ENCODE data around the gene OR51M1. TPM values are rescaled to one million over a fixed set of nuclear protein-coding genes. Genes with fewer than 3 reads are reported as not detected.

The OR51M1 gene
- total and polyA plus RNA-seq, 2 experiments from 2014 or later = not detected

- H3K4me2 ChIP-seq = no peak overlapping the region
- TF ChIP-seq EZH2 (IDR thresholded peaks at IDR 0.05; ENCODE audit: borderline replicate concordance) (no peak), EZH2phosphoT487 (IDR thresholded peaks at IDR 0.05; ENCODE audit: low read depth, severe bottlenecking, unreplicated experiment) (no peak), CTCF (IDR thresholded peaks at IDR 0.05; ENCODE audit: poor library complexity) (no peak)
- no peaks in the 10 kb centered on the region for H3K79me2 ChIP-seq
- no peaks in the 10 kb centered on the region for H3K9me2 ChIP-seq (replicated peaks; ENCODE audit: insufficient read depth)
- no peak overlapping the region for H2AFZ ChIP-seq
- no peaks in the 10 kb centered on the region for H3K36me3 ChIP-seq (replicated peaks; ENCODE audit: insufficient read depth, low read depth)
- H4K20me1 ChIP-seq (ENCODE audit: insufficient read depth, poor library complexity, severe bottlenecking) = no peaks in the 10 kb centered on the region
- H3K27me3 ChIP-seq = no peaks in the 10 kb centered on the region
- H3K9me3 ChIP-seq (ENCODE audit: low read depth) = no peaks in the 10 kb centered on the region
- H3K4me3 ChIP-seq = no peak overlapping the region
- H3K27ac ChIP-seq = no peak overlapping the region
- DNase-seq (ENCODE audit: low spot score) = no peak
- no peaks in the 10 kb centered on the region for H3K4me1 ChIP-seq (ENCODE audit: insufficient read depth)
Measured at GRCh38 chr11:5398936-5399335, 15.3 kb downstream of the OR51M1 start.

GRCh38 chr11:5405173-5405572, 21.6 kb downstream of the OR51M1 start:
- no peak for TF ChIP-seq EZH2 (IDR thresholded peaks at IDR 0.05; ENCODE audit: borderline replicate concordance)
- TF ChIP-seq CTCF (IDR thresholded peaks at IDR 0.05; ENCODE audit: poor library complexity) = no peak
- no peak for TF ChIP-seq EZH2phosphoT487 (IDR thresholded peaks at IDR 0.05; ENCODE audit: low read depth, severe bottlenecking, unreplicated experiment)
- no peak overlapping the region for H3K4me3 ChIP-seq
- H3K9me3 ChIP-seq (ENCODE audit: low read depth) = no peaks in the 10 kb centered on the region
- no peaks in the 10 kb centered on the region for H3K4me1 ChIP-seq (ENCODE audit: insufficient read depth)
- H3K9me2 ChIP-seq (replicated peaks; ENCODE audit: insufficient read depth) = no peaks in the 10 kb centered on the region
- DNase-seq (ENCODE audit: low spot score) = no peak
- H3K36me3 ChIP-seq (replicated peaks; ENCODE audit: insufficient read depth, low read depth) = no peaks in the 10 kb centered on the region
- no peaks in the 10 kb centered on the region for H3K79me2 ChIP-seq
- H3K27me3 ChIP-seq = no peaks in the 10 kb centered on the region
- H3K4me2 ChIP-seq = no peak overlapping the region
- H2AFZ ChIP-seq = no peak overlapping the region
- no peak overlapping the region for H3K27ac ChIP-seq
- H4K20me1 ChIP-seq (ENCODE audit: insufficient read depth, poor library complexity, severe bottlenecking) = no peaks in the 10 kb centered on the region

- Histone ChIP-seq H3K27me3 (no peaks in the 10 kb centered on the region), H3K4me2 (no peak overlapping the region), H3K27ac (no peak overlapping the region), H3K4me1 (ENCODE audit: insufficient read depth) (no peaks in the 10 kb centered on the region), H3K36me3 (replicated peaks; ENCODE audit: insufficient read depth, low read depth) (no peaks in the 10 kb centered on the region), H4K20me1 (ENCODE audit: insufficient read depth, poor library complexity, severe bottlenecking) (no peaks in the 10 kb centered on the region), H3K9me2 (replicated peaks; ENCODE audit: insufficient read depth) (no peaks in the 10 kb centered on the region), H3K79me2 (no peaks in the 10 kb centered on the region), H3K9me3 (ENCODE audit: low read depth) (no peaks in the 10 kb centered on the region), H3K4me3 (no peak overlapping the region), H2AFZ (no peak overlapping the region)
- 57% methylated on average over 5 of the region's 5 CpGs for WGBS (ENCODE audit: low lambda C conversion rate, missing lambda C conversion rate)
- TF ChIP-seq EZH2 (IDR thresholded peaks at IDR 0.05; ENCODE audit: borderline replicate concordance) = no peak
- TF ChIP-seq CTCF (IDR thresholded peaks at IDR 0.05; ENCODE audit: poor library complexity) = no peak
- no peak for TF ChIP-seq EZH2phosphoT487 (IDR thresholded peaks at IDR 0.05; ENCODE audit: low read depth, severe bottlenecking, unreplicated experiment)
- DNase-seq (ENCODE audit: low spot score) = no peak
Measured at GRCh38 chr11:5420993-5421392, 37.4 kb downstream of the OR51M1 start.

DNA sequence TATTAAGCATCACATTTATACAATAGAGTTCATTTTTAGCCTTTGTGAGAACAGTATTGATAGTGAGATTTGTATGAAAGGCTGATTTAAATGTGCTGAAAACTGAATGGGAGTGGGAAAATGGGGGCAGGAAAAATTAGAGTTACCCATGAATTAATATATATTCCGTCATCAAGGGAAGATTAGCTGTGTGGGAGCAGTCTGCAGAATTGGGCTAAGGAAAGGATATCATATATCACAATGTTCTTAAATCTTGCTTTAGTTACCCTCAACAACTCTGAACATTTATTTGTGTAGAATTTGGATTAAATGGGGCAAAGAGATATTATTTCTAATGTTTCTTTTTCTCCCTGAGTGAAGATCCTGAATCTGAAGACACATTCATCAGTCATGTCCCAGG, 38.2 kb downstream of the OR51M1 start, which contains the start of gene OR51Q1:
OR51Q1 (plus strand) TSS at position 301 of the 400 bp plus-strand sequence; CDS start at position 391, 90 bp downstream.
- Histone ChIP-seq H3K27ac (no peak within 1 kb of the TSS), H3K4me2 (no peak within 1 kb of the TSS), H3K9me2 (replicated peaks; ENCODE audit: insufficient read depth) (no peaks in the 10 kb centered on the region), H2AFZ (no peak within 1 kb of the TSS), H3K4me3 (no peak within 1 kb of the TSS), H3K27me3 (no peaks in the 10 kb centered on the region), H3K4me1 (ENCODE audit: insufficient read depth) (no peaks in the 10 kb centered on the region), H4K20me1 (ENCODE audit: insufficient read depth, poor library complexity, severe bottlenecking) (no peaks in the 10 kb centered on the region), H3K9me3 (ENCODE audit: low read depth) (no peaks in the 10 kb centered on the region), H3K36me3 (replicated peaks; ENCODE audit: insufficient read depth, low read depth) (no peaks in the 10 kb centered on the region), H3K79me2 (no peaks in the 10 kb centered on the region)
- no peak for DNase-seq (ENCODE audit: low spot score)
- TF ChIP-seq CTCF (IDR thresholded peaks at IDR 0.05; ENCODE audit: poor library complexity) (no peak), EZH2 (IDR thresholded peaks at IDR 0.05; ENCODE audit: borderline replicate concordance) (no peak)
- WGBS (ENCODE audit: low lambda C conversion rate, missing lambda C conversion rate) = 87% methylated on average over 1 of the region's 1 CpG

Measured in hepatocyte (in vitro differentiated cells).